Kidney tubule cell (primary cell): ENCODE data around the gene PTPN12.

Experiments used
- DNase-seq: peaks from one replicate; pipeline ENCODE4 v3.0.0-alpha.2; 2018; ENCODE audit warnings: low spot score

Gene PTPN12

GRCh38 chr7:77662869-77663268 is 125.8 kb downstream of the PTPN12 start:
- no peak for DNase-seq

GRCh38 chr7:77664715-77665114 is 127.6 kb downstream of the PTPN12 start:
- no peak for DNase-seq

DNA sequence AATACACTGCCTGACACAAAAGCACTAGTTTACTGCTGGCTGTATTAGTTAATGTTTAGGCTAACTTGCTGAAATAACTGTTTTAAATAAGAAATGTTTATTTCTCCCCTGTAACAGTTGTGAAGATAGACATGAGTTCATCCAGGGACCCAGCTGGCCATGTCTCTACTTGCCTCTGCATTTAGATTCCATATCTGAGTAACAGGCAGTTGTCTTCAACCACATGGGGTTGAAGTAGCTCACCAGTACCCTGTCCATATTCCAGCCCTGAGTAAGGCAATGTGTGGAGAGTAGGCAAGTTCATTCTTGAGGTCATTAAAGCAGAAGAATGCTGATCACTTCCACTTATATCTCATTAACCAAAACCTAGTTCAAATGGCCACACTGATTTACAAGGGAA is 128.1 kb downstream of the PTPN12 start:
- no peak for DNase-seq

DNA sequence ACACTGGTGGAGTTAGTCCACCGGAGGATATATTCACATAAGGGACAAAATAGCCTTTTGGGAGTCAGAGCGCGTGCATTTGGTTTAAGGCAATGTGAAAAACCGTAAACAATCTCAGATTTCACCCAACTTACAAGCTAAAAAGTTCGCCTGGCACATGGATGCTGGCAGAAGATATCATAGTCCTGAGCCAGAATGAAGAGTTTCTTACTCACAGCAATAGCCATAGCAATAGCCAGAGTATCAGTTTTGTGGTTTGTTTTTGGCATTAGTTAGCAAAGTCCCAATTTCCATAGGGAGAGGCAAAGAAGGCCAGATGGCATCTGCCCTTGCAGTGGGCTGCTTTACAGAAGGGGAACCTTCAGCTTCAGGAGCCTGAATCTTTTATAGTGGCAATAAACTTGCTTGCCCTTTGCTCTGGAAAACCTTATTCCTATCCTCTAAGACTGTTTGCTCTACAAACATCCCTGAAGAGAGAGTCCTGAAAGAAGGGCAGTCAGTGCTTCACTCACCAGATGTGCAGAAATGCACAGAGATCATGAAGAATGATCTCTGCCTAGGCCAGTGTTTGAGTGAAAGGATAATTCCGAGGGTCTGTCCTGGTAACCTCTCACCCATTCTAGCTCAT is 130.5 kb downstream of the PTPN12 start:
- no peak for DNase-seq

GRCh38 chr7:77674878-77675277 is 137.8 kb downstream of the PTPN12 start:
- peak; percentile 58 for DNase-seq

GRCh38 chr7:77679608-77680007 is 142.5 kb downstream of the PTPN12 start:
- peak; percentile 31 for DNase-seq

DNA sequence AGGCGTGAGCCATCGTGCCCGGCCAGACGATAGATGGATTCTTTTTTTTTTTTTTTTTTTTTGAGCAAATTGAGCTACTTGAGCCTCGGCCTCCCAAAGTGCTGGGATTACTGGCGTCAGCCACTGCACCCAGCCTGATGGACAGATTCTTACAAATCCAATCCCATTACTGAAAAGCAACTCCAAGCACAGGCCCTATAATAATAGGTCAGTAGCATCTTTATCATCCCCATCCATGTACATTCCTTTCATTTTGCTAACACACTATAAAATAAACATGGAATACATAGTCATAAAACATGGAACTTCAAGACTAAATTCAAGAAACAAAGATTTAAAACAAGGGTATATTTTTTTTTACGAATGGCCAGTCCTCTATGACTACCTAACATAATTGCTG is 143.2 kb downstream of the PTPN12 start:
- DNase-seq, result no peak

GRCh38 chr7:77684030-77684429 is 146.9 kb downstream of the PTPN12 start:
- peak; percentile 45 for DNase-seq

DNA sequence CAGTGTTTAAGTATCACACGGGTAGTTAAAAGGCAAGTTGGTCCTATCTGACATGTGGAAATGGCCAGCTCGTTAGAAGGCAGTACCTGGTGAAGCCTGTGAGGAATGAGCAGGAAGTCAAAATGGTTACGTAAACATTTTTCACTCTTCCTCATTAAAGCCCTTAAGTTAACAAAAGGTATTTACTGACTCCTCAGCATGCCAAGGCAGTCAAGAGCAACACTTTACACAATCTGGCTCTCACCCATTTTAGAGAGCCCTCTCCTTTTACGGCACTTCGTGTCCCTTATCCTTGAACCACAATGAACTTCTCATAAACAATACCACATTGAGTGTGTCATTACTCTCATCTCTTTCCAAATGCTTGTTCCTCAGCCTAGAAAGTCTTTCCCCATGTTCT is 148.1 kb downstream of the PTPN12 start:
- DNase-seq, result peak; percentile 58

GRCh38 chr7:77687100-77687746 is 150.1 kb downstream of the PTPN12 start:
- DNase-seq, result no peak

DNA sequence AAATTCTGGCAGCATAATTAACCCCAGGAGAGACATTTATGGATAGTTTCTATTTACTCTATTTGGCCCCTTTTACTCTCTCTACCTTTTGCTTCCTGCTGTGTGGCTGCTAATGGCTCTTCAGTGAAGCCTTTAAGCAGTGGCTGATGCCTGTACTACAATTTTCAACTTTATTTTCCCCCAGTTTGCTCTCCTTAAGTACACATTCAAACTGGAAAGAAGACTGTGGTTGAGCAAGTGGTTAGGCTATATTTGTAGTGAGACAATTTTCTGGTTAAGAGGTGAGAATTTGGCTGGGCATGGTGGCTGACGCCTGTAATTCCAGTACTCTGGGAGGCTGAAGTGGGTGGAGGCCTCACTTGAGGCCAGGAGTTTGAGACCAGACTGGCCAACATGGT is 150.7 kb downstream of the PTPN12 start:
- no peak for DNase-seq
